Smooth muscle cell (in vitro differentiated cells): ENCODE results near the gene LZTFL1. TPM values are rescaled to one million over a fixed set of nuclear protein-coding genes. Genes with fewer than 3 reads are reported as not detected.
"Not testable (repeated sequence)": the region's sequence is repeated elsewhere in the genome, so short reads cannot be mapped to it uniquely, and the experiment has no call there.

Experiments
- DNase-seq: peaks from one replicate; lab custom pipeline; 2025; ENCODE audit not compliant: unreplicated experiment; lab: John Stamatoyannopoulos, UW
- H2AFZ ChIP-seq: fragments of 200-600 bp; sonication (generic); 2 replicates; pipeline ENCODE4 v1.6.0; 2016; ENCODE audit warnings: antibody characterized with exemption, low read depth, mild to moderate bottlenecking
- H3F3A ChIP-seq: fragments of 200-600 bp; sonication (generic); 2 replicates; pipeline ENCODE4 v1.6.0; 2017; ENCODE audit warnings: antibody characterized with exemption, low read depth
- H3K27ac ChIP-seq: fragments of 200-600 bp; sonication (generic); 2 replicates; pipeline ENCODE4 v1.5.1; 2016; ENCODE audit warnings: low read depth, mild to moderate bottlenecking
- H3K27me3 ChIP-seq: fragments of 200-600 bp; sonication (generic); 2 replicates; pipeline ENCODE4 v1.6.1; 2016; ENCODE audit warnings: low read depth, mild to moderate bottlenecking
- H3K36me3 ChIP-seq: fragments of 200-600 bp; sonication (generic); 2 replicates; pipeline ENCODE4 v1.5.1; 2016; ENCODE audit warnings: low read depth
- H3K4me1 ChIP-seq: fragments of 200-600 bp; sonication (generic); 2 replicates; pipeline ENCODE4 v1.5.1; 2016; ENCODE audit warnings: low read depth
- H3K4me2 ChIP-seq: fragments of 200-600 bp; sonication (generic); 2 replicates; pipeline ENCODE4 v1.6.0; 2016; ENCODE audit warnings: mild to moderate bottlenecking
- H3K4me3 ChIP-seq: fragments of 200-600 bp; sonication (generic); 2 replicates; pipeline ENCODE4 v1.5.1; 2016; ENCODE audit warnings: mild to moderate bottlenecking
- H3K79me2 ChIP-seq: fragments of 200-600 bp; sonication (generic); 2 replicates; pipeline ENCODE4 v1.6.0; 2016; ENCODE audit warnings: low read depth, mild to moderate bottlenecking
- H3K9ac ChIP-seq: fragments of 200-600 bp; sonication (generic); 2 replicates; pipeline ENCODE4 v1.6.0; 2016; ENCODE audit warnings: low read depth
- H3K9me3 ChIP-seq: fragments of 200-600 bp; sonication (generic); replicated peaks from 2 replicates; pipeline ENCODE4 v1.5.1; 2016; ENCODE audit warnings: low read depth
- H4K20me1 ChIP-seq: fragments of 200-600 bp; sonication (generic); 2 replicates; pipeline ENCODE4 v1.6.0; 2016; ENCODE audit warnings: low read depth
- WGBS: methylation state at CpG from one replicate; pipeline ENCODE4 v1.1.7; 2016; ENCODE audit warnings: low lambda C conversion rate; 5-methylcytosine and 5-hydroxymethylcytosine counted together
- polyA plus RNA-seq: library from polyadenylated mRNA; unstranded; fragments of >200 nt; fragmentation: Nextera tagmentation; extraction: Ambion mirVana; gene quantifications from 2 replicates; pipeline ENCODE4 v1.2.1, GENCODE V29; 2016
- total RNA-seq: library from RNA; depleted of rRNA; stranded (reverse); fragments of >200 nt; gene quantifications from 2 replicates; pipeline ENCODE4 v1.2.3, GENCODE V29; 2014
- TF ChIP-seq, protein P1 (sequence below): fragments of 200-600 bp; sonication (generic); IDR thresholded peaks from 2 replicates; pipeline ENCODE4 v1.5.1; 2017; ENCODE audit warnings: borderline replicate concordance, mild to moderate bottlenecking, antibody characterized with exemption; ENCODE audit not compliant: insufficient read depth, poor library complexity, severe bottlenecking

The LZTFL1 gene
- total and polyA plus RNA-seq, 2 experiments from 2014 or later = 8.6 to 29.4 TPM

DNA sequence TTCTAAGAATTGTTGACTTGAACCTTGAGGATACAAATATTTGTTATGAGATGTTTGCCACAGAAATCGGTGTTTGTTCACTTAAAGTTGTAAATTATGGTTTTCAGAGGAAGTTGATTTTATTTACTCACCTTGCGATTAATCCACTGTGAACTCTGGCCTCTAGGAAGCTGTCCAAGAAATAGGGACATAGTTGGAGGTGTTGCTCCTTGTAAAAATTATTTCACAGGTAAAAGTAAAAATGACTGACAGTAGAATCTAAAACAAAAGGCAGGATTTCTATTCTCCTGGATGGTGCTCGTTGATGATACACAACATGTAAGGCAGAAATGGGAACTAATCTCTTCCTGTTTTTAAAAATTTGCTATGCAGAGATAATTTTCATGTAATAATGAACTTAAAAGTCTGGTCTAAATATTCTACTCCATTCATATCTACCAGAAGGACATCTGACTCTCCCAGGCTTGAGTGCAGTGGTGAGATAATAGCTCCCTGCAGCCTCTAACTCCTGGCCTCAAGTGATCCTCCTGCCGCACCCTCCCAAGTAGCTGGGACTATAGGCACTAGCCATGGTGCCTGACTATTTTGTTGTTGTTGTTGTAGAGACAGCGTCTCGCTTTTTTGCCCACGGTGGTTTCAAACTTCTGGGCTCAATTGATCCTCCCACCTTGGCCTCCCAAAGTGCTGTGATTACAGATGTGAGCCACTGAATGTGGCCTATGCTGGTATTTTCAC, 17.1 kb upstream of the LZTFL1 start:
- Histone ChIP-seq H3K4me3 (no peak overlapping the region), H3K4me2 (no peak overlapping the region), H4K20me1 (no peaks in the 10 kb centered on the region), H3K4me1 (no peaks in the 10 kb centered on the region), H3K27me3 (peaks cover 25% of the 10 kb centered on the region), H3F3A (no peaks in the 10 kb centered on the region), H3K27ac (no peak overlapping the region), H3K9ac (no peak overlapping the region), H3K79me2 (no peaks in the 10 kb centered on the region), H3K36me3 (no peaks in the 10 kb centered on the region), H3K9me3 (no peaks in the 10 kb centered on the region), H2AFZ (no peak overlapping the region)
- TF ChIP-seq, protein P1, sequence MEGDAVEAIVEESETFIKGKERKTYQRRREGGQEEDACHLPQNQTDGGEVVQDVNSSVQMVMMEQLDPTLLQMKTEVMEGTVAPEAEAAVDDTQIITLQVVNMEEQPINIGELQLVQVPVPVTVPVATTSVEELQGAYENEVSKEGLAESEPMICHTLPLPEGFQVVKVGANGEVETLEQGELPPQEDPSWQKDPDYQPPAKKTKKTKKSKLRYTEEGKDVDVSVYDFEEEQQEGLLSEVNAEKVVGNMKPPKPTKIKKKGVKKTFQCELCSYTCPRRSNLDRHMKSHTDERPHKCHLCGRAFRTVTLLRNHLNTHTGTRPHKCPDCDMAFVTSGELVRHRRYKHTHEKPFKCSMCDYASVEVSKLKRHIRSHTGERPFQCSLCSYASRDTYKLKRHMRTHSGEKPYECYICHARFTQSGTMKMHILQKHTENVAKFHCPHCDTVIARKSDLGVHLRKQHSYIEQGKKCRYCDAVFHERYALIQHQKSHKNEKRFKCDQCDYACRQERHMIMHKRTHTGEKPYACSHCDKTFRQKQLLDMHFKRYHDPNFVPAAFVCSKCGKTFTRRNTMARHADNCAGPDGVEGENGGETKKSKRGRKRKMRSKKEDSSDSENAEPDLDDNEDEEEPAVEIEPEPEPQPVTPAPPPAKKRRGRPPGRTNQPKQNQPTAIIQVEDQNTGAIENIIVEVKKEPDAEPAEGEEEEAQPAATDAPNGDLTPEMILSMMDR = no peak
- 85% methylated on average over 7 of the region's 7 CpGs for WGBS
- no peak for DNase-seq

DNA sequence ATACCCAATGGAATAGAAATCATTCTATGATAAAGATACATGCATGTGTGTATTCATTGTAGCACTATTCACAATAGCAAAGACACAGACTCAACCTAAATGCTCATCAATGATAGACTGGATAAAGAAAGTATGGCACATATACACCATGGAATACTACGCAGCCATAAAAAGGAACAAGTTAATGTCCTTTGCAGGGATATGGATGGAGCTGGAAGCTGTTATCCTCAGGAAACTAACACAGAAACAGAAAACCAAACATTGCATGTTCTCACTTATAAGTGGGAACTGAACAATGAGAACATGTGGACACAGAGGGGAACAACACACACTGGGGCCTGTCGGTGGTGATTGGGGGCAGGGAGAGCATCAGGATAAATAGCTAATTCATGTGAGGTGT, 15.1 kb upstream of the LZTFL1 start:
- H3K27me3 ChIP-seq = peaks cover 34% of the 10 kb centered on the region
- not testable (repeated sequence) for H3K36me3 ChIP-seq, H3K4me2 ChIP-seq, H3K4me3 ChIP-seq, H3K4me1 ChIP-seq, DNase-seq, H2AFZ ChIP-seq, H4K20me1 ChIP-seq, H3K9me3 ChIP-seq, H3K79me2 ChIP-seq, H3K9ac ChIP-seq, H3K27ac ChIP-seq, H3F3A ChIP-seq
- 81% methylated on average over 2 of the region's 2 CpGs for WGBS

DNA sequence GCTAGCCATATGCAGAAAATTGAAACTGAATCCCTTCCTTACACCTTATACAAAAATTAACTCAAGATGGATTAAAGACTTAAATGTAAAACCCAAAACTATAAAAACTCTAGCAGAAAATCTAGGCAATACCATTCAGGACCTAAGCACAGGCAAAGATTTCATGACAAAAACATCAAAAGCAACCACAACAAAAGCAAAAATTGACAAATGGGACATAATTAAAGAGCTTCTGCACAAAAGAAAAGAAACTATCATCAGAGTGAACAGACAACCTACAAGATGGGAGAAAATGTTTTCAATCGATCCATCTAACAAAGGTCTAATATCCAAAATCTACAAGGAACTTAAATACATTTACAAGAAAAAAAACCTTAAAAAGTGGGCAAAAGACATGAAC, 14.4 kb upstream of the LZTFL1 start:
- not testable (repeated sequence) for H3K9me3 ChIP-seq, H3K4me1 ChIP-seq, H3K36me3 ChIP-seq, H3K27ac ChIP-seq, H2AFZ ChIP-seq, H3K79me2 ChIP-seq, H4K20me1 ChIP-seq, H3K4me2 ChIP-seq, H3F3A ChIP-seq, H3K9ac ChIP-seq, DNase-seq, H3K4me3 ChIP-seq
- WGBS = 91% methylated on average over 1 of the region's 1 CpG
- peaks cover 39% of the 10 kb centered on the region for H3K27me3 ChIP-seq

DNA sequence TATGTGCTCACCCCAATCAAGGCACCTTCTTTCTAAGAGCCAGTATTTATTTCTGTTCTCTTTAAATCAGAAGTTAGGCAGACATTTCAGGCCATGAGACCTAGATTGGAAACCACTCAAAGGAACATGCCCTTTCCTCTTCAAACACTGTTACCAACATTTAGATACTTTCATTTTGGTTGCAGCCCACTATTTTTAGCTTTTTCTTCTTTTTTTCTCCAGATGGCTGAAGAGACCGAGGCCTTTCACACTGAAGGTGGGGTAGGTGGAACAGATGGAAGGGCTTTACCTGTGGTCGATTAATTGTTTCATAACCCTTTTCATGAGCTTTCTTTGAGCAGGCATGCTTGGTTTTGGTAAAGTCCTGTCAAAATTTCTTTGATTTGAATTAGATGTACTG, 10.9 kb upstream of the LZTFL1 start:
- 81% methylated on average over 2 of the region's 2 CpGs for WGBS
- peaks cover 74% of the 10 kb centered on the region for H3K27me3 ChIP-seq
- H3K9ac ChIP-seq = no peak overlapping the region
- H3K9me3 ChIP-seq = no peaks in the 10 kb centered on the region
- H3K4me1 ChIP-seq = no peaks in the 10 kb centered on the region
- no peak overlapping the region for H3K4me2 ChIP-seq
- no peaks in the 10 kb centered on the region for H3K36me3 ChIP-seq
- TF ChIP-seq, protein P1 = no peak
- no peak overlapping the region for H3K4me3 ChIP-seq
- H3F3A ChIP-seq = no peaks in the 10 kb centered on the region
- H4K20me1 ChIP-seq = no peaks in the 10 kb centered on the region
- no peaks in the 10 kb centered on the region for H3K79me2 ChIP-seq
- no peak overlapping the region for H2AFZ ChIP-seq
- H3K27ac ChIP-seq = no peak overlapping the region
- DNase-seq = no peak
